ENCODE measurements around the gene IFT57. TPM values are rescaled to one million over a fixed set of nuclear protein-coding genes. Genes with fewer than 3 reads are reported as not detected.
"Not testable (repeated sequence)": the region's sequence is repeated elsewhere in the genome, so short reads cannot be mapped to it uniquely, and the experiment has no call there.

Gene IFT57
- total RNA-seq, 2 experiments from 2014 or later, result 21.0 to 28.0 TPM

DNA sequence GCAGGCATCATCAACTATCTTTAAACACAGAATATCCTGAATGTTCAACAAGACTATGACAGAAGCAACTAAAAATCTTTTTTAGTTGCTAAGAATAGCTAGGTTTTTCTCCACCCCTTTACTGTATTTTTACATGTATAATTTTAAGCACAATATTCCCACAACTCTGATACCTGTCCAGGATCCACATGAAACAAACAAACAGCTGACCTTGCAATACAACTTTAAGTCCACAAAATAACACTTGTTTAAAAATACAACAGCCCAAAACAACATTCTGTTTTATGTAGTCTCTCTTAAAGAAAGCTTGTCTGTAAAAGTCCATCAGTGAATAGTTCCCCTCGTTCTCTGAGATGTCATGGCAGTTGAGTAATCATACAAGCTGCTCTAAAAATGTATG, 41.1 kb downstream of the IFT57 start:
- POLR2A ChIA-PET, result no interaction called here
- H3K4me3 Mint-ChIP-seq, result no peak overlapping the region

DNA sequence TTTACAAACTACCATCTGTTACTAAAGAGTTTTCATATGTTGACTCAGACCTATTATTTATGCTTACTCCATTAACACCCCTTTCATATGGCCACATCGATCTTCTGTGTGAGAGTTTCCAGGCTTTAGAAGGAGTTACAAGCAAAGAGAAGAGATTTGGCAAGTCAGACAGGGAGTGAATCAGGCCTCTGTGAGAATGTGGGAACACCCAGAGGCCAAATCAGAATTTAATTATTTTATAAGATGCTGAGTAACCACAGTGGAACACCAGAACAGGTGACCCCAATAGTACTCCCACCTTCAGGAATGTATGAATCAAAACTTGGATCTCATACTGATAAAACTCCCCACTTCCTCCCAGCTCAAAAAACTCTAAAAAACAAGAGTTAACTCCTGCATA, 42.0 kb downstream of the IFT57 start:
- CTCF ChIA-PET, result no interaction called here
- DNase-seq, result no peak
- Mint-ChIP-seq H3K9me3 (peaks cover 4% of the 10 kb centered on the region), H3K4me1 (no peaks in the 10 kb centered on the region), H3K36me3 (ENCODE audit: low read depth) (peaks cover 8% of the 10 kb centered on the region), H3K27me3 (no peaks in the 10 kb centered on the region), H3K27ac (no peak overlapping the region), H3K4me3 (no peak overlapping the region)
- POLR2A ChIA-PET, result no interaction called here

More for the DNA sequence above, 41.1 kb downstream of the IFT57 start:
- Mint-ChIP-seq H3K27me3 (no peaks in the 10 kb centered on the region), H3K27ac (no peak overlapping the region), H3K36me3 (ENCODE audit: low read depth) (peaks cover 15% of the 10 kb centered on the region), H3K9me3 (peaks cover 4% of the 10 kb centered on the region), H3K4me1 (no peaks in the 10 kb centered on the region)
- no peak for DNase-seq
- CTCF ChIA-PET, result no interaction called here

DNA sequence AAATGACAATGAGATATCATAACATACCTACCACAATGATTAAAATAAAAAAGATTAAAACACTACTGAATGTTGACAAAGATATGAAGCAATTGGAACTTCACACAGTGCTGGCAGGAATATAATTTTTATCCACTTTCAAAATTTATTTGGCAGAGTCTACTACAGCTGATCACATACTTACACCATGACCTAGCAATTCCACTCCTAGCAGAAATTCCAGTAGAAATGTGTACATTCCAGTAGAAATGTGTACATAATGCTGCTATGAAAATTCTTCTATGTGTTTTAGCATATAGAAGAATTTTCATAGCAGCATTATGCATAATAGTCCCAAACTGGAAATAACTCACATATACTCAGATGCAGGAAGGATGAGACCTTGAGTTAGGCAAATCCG, 43.5 kb downstream of the IFT57 start:
- peaks cover 2% of the 10 kb centered on the region for H3K36me3 Mint-ChIP-seq (ENCODE audit: low read depth)
- POLR2A ChIA-PET, result no interaction called here
- no peaks in the 10 kb centered on the region for H3K27me3 Mint-ChIP-seq
- H3K4me1 Mint-ChIP-seq, result no peaks in the 10 kb centered on the region
- no peak for DNase-seq
- H3K4me3 Mint-ChIP-seq, result no peak overlapping the region
- CTCF ChIA-PET, result no interaction called here
- no peak overlapping the region for H3K27ac Mint-ChIP-seq
- no peaks in the 10 kb centered on the region for H3K9me3 Mint-ChIP-seq

DNA sequence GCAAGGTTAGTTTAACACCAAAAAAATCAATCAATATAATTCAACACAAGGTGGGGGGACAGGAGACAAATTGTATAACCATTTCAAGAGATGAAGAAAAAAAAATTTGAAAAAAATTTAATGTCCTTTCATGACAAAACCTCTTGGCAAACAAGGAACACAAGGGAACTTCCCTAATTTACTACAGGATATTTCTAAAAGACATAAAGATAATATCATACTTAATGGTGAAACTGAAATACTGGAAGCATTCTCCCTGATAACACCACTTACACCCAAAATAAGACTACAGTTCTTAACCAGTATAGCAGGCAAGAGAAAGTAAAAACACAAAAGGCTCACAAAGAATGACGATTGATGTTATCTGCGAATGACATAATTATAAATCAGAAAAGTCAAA, 44.7 kb downstream of the IFT57 start:
- Mint-ChIP-seq H3K27ac (no peak overlapping the region), H3K9me3 (no peaks in the 10 kb centered on the region), H3K4me3 (no peak overlapping the region), H3K4me1 (peaks cover under 1% of the 10 kb centered on the region), H3K27me3 (no peaks in the 10 kb centered on the region), H3K36me3 (ENCODE audit: low read depth) (no peaks in the 10 kb centered on the region)
- ChIA-PET CTCF (no interaction called here), POLR2A (no interaction called here)
- DNase-seq, result no peak

DNA sequence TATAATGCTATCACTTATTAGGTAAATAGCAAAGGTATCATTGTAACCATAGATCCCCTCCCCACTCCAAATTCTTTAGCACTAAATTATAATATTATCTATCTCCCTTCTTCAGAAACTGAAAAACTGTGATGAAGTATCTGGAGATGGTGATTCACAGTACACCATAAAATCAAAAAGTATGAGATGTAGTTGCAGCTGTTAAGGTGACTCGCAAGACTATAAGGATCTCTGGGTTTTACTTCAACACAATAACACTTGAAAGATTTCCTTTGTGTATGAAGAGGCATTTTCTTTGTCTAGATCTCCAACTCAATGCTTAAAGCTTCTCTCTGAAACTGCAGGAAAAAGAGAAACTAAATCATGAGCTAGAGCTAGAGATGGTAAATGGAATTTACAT, 46.9 kb downstream of the IFT57 start:
- DNase-seq, result no peak
- Mint-ChIP-seq H3K4me1 (peaks cover 4% of the 10 kb centered on the region), H3K36me3 (ENCODE audit: low read depth) (no peaks in the 10 kb centered on the region), H3K27me3 (no peaks in the 10 kb centered on the region), H3K4me3 (no peak overlapping the region), H3K27ac (no peak overlapping the region), H3K9me3 (no peaks in the 10 kb centered on the region)
- ChIA-PET CTCF (no interaction called here), POLR2A (interaction anchor here (0.8 kb wide), 1 partner anchor 48 kb away, joined by 3 read pairs; no protein-coding TSS in a partner anchor)

DNA sequence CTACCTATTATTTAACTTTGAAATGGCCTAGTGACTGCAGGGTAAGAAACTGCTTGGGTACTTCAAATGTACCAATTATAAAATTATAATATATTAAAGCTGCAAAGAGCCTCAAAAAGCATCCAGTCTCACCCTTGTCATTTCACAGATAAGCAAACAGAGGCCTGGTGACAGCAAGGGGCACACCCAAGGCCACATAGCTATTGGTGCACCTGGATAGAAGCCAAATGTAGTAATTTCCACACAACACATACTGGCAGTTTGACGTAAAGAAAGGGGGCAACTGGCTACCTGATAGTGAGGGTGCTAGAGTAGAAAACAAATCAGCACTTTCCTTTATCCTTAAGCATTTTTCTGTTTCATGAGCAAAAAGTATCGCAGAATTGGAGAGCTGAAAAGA, 51.1 kb downstream of the IFT57 start:
- H3K4me3 Mint-ChIP-seq, result no peak overlapping the region
- no peaks in the 10 kb centered on the region for H3K9me3 Mint-ChIP-seq
- no peak for DNase-seq
- ChIA-PET POLR2A (no interaction called here), CTCF (no interaction called here)
- H3K27me3 Mint-ChIP-seq, result no peaks in the 10 kb centered on the region
- H3K27ac Mint-ChIP-seq, result no peak overlapping the region
- peaks cover 4% of the 10 kb centered on the region for H3K4me1 Mint-ChIP-seq
- peaks cover 3% of the 10 kb centered on the region for H3K36me3 Mint-ChIP-seq (ENCODE audit: low read depth)

DNA sequence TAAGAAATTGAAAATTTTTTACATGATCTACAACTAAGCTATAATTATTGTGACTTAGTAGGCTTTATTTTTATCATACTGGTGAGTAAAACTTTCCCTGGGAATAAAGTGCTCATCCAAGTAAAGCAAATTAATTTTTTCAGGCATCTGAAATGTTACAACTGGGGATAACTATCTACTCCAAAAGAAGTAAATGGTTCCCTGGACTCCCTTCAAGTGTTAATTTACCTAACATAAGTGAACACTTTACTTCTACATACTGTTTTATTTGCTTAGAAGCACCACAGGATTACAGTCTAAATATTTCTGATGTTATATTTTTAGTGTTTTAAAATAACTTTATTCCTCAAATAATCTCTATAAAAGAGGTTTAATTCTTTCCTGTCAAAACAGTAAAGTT, 57.8 kb downstream of the IFT57 start:
- Mint-ChIP-seq H3K36me3 (ENCODE audit: low read depth) (peaks cover 3% of the 10 kb centered on the region), H3K27me3 (no peaks in the 10 kb centered on the region), H3K27ac (no peak overlapping the region), H3K9me3 (no peaks in the 10 kb centered on the region), H3K4me3 (no peak overlapping the region), H3K4me1 (no peaks in the 10 kb centered on the region)
- POLR2A ChIA-PET, result no interaction called here
- no peak for DNase-seq
- CTCF ChIA-PET, result interaction anchor here (1.8 kb wide), 1 partner anchor 11 kb away, joined by 6 read pairs; no protein-coding TSS in a partner anchor

DNA sequence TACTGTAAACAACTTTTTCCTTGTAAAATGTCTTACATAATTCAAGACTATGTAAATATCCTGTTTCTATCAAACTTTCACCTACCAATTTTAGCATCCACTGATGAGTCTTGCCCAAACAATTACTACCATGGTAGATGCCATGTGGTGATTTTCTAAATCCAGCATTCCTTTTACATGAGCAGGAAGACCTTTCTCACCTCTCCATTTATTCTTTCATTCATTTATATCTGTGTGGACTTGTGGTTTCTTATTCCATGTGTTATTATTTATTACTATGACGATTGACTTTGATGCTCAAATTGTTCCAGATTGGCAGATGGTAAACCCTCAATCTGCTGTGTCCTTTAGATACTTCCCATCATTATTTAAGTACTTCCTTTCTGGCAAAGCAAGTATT, 62.4 kb downstream of the IFT57 start:
- ChIA-PET CTCF (no interaction called here), POLR2A (no interaction called here)
- H3K36me3 Mint-ChIP-seq (ENCODE audit: low read depth), result no peaks in the 10 kb centered on the region

DNA sequence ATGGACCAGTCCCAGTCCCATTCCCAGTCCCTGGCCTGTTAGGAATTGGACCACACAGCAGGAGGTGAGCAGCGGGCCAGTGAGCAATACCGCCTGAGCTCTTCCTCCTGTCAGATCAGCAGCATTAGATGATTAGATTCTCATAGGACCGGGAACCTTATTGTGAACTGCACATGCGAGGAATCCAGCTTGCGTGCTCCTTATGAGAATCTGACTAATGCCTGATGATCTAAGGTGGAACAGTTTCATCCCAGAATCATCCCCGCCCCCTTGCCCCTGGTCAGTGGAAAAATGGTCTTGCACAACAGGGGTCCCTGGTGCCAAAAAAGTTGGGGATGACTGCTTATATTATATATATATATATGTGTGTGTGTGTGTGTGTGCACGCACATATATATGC, 63.1 kb downstream of the IFT57 start:
- Mint-ChIP-seq H3K4me3 (no peak overlapping the region), H3K27ac (no peak overlapping the region), H3K4me1 (no peaks in the 10 kb centered on the region), H3K27me3 (no peaks in the 10 kb centered on the region), H3K9me3 (no peaks in the 10 kb centered on the region), H3K36me3 (ENCODE audit: low read depth) (no peaks in the 10 kb centered on the region)
- ChIA-PET CTCF (no interaction called here), POLR2A (no interaction called here)
- no peak for DNase-seq

More for the DNA sequence above, 62.4 kb downstream of the IFT57 start:
- Mint-ChIP-seq H3K4me3 (no peak overlapping the region), H3K27me3 (no peaks in the 10 kb centered on the region), H3K4me1 (no peaks in the 10 kb centered on the region), H3K9me3 (no peaks in the 10 kb centered on the region), H3K27ac (no peak overlapping the region)
- DNase-seq, result no peak

DNA sequence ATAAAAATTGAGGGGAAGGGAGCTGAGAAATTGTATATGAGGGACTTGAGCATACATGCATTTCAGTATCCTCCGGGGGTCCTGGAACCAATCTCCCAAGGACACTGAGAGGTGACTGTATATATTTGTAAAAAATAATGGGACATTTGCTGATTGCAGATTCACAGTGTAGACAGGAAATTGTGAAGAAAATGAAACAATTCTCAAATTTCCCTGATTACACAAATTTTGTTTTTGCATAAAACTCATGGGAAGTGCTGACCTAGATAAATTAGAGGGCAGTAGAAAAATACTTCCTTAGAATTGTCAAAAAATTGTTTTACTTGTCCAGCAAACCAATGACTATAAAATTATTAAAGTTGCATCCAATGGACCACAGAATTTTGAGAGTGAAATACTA, 64.0 kb downstream of the IFT57 start:
- Mint-ChIP-seq H3K27ac (no peak overlapping the region), H3K9me3 (no peaks in the 10 kb centered on the region), H3K36me3 (ENCODE audit: low read depth) (no peaks in the 10 kb centered on the region), H3K4me3 (no peak overlapping the region), H3K27me3 (no peaks in the 10 kb centered on the region), H3K4me1 (peaks cover 4% of the 10 kb centered on the region)
- ChIA-PET CTCF (interaction anchor here (1.1 to 1.7 kb wide), 3 partner anchors 25 to 922 kb away, joined by 3 to 9 read pairs (median 3); no protein-coding TSS in a partner anchor), POLR2A (interaction anchor here (1.0 kb wide), 1 partner anchor 234 kb away, joined by 3 read pairs; no protein-coding TSS in a partner anchor)
- no peak for DNase-seq

DNA sequence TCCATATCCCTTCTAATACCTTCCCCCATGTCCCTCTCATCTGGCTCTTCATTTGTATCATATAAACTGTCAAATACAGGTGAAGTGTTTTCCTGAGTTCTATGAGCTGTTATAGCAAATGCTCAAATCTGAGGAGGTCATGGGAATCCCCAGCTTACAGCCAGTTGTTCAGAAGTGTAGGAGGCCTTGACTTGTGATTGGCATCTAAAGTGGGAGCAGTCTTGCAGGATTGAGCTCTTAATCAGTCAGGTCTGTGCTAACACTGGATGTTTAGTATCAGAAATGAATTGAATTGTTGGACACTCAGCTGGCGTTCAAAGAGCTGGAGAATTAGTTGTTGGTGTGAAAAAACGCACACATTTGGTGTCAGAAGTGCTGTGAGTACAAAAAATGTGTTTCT, 65.0 kb downstream of the IFT57 start:
- Mint-ChIP-seq H3K36me3 (ENCODE audit: low read depth) (no peaks in the 10 kb centered on the region), H3K27me3 (no peaks in the 10 kb centered on the region), H3K27ac (no peak overlapping the region), H3K9me3 (no peaks in the 10 kb centered on the region), H3K4me3 (no peak overlapping the region), H3K4me1 (peaks cover 7% of the 10 kb centered on the region)
- no peak for DNase-seq
- POLR2A ChIA-PET, result interaction anchor here (0.7 to 2.0 kb wide), 5 partner anchors 30 to 320 kb away, joined by 3 to 6 read pairs (median 5); no protein-coding TSS in a partner anchor
- CTCF ChIA-PET, result interaction anchor here (0.9 to 1.7 kb wide), 4 partner anchors 25 to 921 kb away, joined by 3 to 9 read pairs (median 3); no protein-coding TSS in a partner anchor

DNA sequence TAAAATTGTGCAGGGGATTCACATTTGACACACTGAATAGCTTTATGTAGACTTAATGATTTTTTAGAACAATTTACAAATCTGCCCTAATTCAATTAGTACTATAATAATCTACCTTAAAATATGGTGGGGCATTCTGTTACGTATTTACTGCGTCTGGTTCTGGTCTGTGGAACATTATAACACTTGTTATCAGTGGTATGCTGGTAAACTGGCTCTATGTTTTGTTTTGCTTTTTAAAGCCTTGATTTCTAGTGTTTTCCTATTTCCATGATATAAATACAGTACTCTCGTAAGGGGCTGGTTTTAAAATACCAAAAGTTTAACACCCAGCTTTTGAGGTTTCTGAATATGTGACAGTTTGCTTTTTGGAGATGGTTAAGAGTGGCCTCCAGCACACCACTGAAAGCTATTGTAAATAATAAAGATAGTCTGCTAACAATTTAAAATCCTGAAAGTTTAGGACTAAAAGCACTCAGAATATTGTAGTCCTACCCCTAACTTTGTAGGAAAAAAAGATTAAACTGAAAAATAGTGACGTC, 65.8 kb downstream of the IFT57 start:
- no peaks in the 10 kb centered on the region for H3K36me3 Mint-ChIP-seq (ENCODE audit: low read depth)
- no peak for DNase-seq
- H3K27me3 Mint-ChIP-seq, result no peaks in the 10 kb centered on the region
- H3K4me1 Mint-ChIP-seq, result peaks cover 7% of the 10 kb centered on the region
- no peak overlapping the region for H3K4me3 Mint-ChIP-seq
- ChIA-PET CTCF (interaction anchor here (1.5 to 1.7 kb wide), 2 partner anchors 322 to 920 kb away, joined by 3 to 9 read pairs; no protein-coding TSS in a partner anchor), POLR2A (interaction anchor here (1.3 to 2.0 kb wide), 5 partner anchors 11 to 321 kb away, joined by 3 to 6 read pairs (median 4); no protein-coding TSS in a partner anchor)
- H3K9me3 Mint-ChIP-seq, result no peaks in the 10 kb centered on the region
- H3K27ac Mint-ChIP-seq, result no peak overlapping the region

DNA sequence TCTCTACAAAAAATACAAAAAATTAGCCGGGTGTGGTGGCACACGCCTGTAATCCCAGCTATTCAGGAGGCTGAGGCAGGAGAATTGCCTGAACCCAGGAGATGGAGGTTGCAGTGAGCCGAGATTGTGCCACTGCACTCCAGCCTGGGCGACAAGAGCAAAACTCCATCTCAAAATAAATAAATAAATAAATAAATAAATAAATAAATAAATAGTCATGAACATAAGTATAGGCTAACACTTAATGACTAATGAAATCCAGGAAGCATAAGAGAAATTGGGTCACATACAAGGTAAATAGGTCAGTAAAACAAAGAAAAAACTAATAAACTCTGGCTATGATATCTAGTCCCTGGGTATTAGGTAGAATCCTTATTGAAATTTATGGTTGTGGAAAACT, 66.6 kb downstream of the IFT57 start:
- DNase-seq; H3K27me3 Mint-ChIP-seq; H3K4me1 Mint-ChIP-seq; H3K4me3 Mint-ChIP-seq; H3K27ac Mint-ChIP-seq; H3K9me3 Mint-ChIP-seq; H3K36me3 Mint-ChIP-seq (ENCODE audit: low read depth); CTCF ChIA-PET: not testable (repeated sequence)
- POLR2A ChIA-PET, result interaction anchor here (1.3 to 2.0 kb wide), 4 partner anchors 12 to 66 kb away, joined by 3 to 6 read pairs (median 4); no protein-coding TSS in a partner anchor

DNA sequence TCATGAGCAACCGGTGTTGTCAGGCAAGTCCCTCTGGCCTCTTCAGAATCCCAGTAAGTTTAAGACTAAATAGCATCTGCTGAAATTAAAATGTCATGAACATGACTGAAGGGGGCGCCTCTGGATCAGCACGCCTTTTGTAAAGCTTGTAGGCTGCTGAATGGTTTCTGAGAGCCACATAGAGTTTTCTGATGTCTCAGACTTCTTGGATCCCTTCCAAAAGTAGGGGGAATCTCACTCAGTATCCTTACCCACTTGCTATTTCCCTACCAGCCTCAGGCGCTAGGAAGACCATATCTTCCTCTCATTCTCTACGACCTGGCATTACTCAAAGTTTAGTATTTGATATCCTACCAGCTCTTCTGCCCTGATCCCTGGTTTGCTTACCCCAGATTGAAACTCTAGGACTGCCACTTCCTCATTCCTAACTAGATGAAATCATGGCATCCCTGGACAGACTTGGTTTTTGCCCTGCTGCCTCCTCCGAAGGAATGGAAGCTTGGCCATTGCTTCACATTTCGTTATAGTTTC, 68.7 kb downstream of the IFT57 start:
- Mint-ChIP-seq H3K4me1 (peaks cover 7% of the 10 kb centered on the region), H3K27me3 (no peaks in the 10 kb centered on the region), H3K27ac (no peak overlapping the region), H3K36me3 (ENCODE audit: low read depth) (no peaks in the 10 kb centered on the region), H3K4me3 (no peak overlapping the region), H3K9me3 (no peaks in the 10 kb centered on the region)
- ChIA-PET CTCF (interaction anchor here (0.6 to 2.8 kb wide), 22 partner anchors 10 to 732 kb away, joined by 3 to 26 read pairs (median 4); no protein-coding TSS in a partner anchor), POLR2A (interaction anchor here (0.7 to 1.9 kb wide), 4 partner anchors 9 to 189 kb away, joined by 3 to 7 read pairs (median 5); no protein-coding TSS in a partner anchor)
- peak; percentile 63 for DNase-seq
